ACC112 (cell line): ENCODE measurements around the gene OLIG1.

Source experiments
- H2AFZ ChIP-seq: fragments of 200-600 bp; sonication (generic); one replicate; pipeline ENCODE4 v1.6.0; 2017; ENCODE audit warnings: antibody characterized with exemption, low read length; ENCODE audit not compliant: unreplicated experiment
- H3K27ac ChIP-seq: fragments of 200-600 bp; sonication (generic); 2 replicates; pipeline ENCODE4 v1.5.1; 2014; ENCODE audit warnings: low read depth, mild to moderate bottlenecking, antibody characterized with exemption, low read length, moderate library complexity
- H3K27me3 ChIP-seq: fragments of 200-600 bp; sonication (generic); 2 replicates; pipeline ENCODE4 v1.6.1; 2014; ENCODE audit warnings: mild to moderate bottlenecking, antibody characterized with exemption, low read length, moderate library complexity, mixed read lengths; ENCODE audit not compliant: insufficient read depth
- H3K36me3 ChIP-seq: fragments of 200-600 bp; sonication (generic); 2 replicates; pipeline ENCODE4 v1.6.1; 2016; ENCODE audit warnings: mild to moderate bottlenecking, antibody characterized with exemption, low read length, moderate library complexity, mixed read lengths; ENCODE audit not compliant: insufficient read depth
- H3K4me1 ChIP-seq: fragments of 200-600 bp; sonication (generic); one replicate; pipeline ENCODE4 v1.6.1; 2016; ENCODE audit warnings: low read length, mixed read lengths; ENCODE audit not compliant: insufficient read depth, unreplicated experiment, control insufficient read depth
- H3K4me3 ChIP-seq: fragments of 200-600 bp; sonication (generic); 2 replicates; pipeline ENCODE4 v1.5.1; 2014; ENCODE audit warnings: mild to moderate bottlenecking, low read depth, low read length
- H3K79me2 ChIP-seq: fragments of 200-600 bp; sonication (generic); one replicate; pipeline ENCODE4 v1.6.0; 2016; ENCODE audit warnings: low read length; ENCODE audit not compliant: control insufficient read depth, unreplicated experiment, insufficient read depth

The OLIG1 gene

DNA sequence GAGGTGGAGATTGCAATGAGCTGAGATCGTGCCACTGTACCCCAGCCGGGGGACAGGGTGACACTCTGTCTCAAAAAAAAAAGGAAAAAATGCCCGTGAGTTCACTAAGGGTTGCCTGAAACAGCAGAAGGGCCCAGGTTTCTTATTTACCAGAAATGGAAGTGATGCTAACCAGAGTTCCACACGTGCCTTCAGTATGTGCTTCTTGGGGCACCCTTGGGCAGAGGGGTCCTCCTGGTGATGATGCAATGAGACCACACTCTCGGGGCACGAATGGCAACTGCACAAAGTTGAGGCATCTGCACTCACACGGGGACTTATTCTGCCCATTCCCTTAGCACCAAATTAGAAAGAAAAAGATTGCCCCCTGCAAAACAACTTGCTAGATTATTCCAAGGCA lies 29.2 kb downstream of the OLIG1 start:
- H3K36me3 ChIP-seq, result no peaks in the 10 kb centered on the region
- H3K4me3 ChIP-seq, result no peak overlapping the region
- H3K79me2 ChIP-seq, result no peaks in the 10 kb centered on the region
- H2AFZ ChIP-seq, result no peak overlapping the region
- no peak overlapping the region for H3K27ac ChIP-seq
- peaks cover 74% of the 10 kb centered on the region for H3K27me3 ChIP-seq
- no peaks in the 10 kb centered on the region for H3K4me1 ChIP-seq

DNA sequence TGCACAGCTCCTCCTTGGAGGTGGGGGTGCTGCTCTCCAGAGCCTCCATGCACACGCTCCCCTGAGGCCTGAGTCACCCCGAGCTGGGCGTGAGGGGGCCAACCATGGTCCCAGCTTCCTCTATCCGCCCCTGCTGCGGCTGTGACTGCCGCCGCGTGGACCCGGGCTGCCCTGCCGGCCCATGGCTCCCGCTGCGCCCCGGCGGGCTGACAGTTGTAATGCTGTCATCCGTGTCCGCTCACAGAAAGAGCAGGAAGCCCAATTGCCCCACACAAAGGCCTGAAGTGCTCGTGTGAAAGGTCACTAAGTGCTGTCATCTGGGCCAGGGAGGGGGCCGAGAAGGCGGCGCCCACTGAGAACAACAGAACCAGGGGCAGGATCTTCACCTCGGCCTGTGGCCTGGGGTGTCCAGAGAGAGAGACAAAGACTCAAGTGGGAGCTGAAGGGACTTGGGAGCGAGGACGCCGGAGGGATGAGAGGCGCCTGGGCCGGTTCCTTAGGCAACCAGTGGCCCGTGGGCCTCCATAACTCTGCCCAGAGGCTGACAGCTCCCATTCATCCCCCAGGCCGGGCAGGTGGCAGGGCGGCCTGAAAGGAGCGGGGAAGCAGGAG lies 31.5 kb downstream of the OLIG1 start:
- Histone ChIP-seq H3K79me2 (no peaks in the 10 kb centered on the region), H3K4me3 (no peak overlapping the region), H3K36me3 (no peaks in the 10 kb centered on the region), H3K4me1 (no peaks in the 10 kb centered on the region), H3K27ac (no peak overlapping the region), H3K27me3 (peaks cover 81% of the 10 kb centered on the region), H2AFZ (no peak overlapping the region)

DNA sequence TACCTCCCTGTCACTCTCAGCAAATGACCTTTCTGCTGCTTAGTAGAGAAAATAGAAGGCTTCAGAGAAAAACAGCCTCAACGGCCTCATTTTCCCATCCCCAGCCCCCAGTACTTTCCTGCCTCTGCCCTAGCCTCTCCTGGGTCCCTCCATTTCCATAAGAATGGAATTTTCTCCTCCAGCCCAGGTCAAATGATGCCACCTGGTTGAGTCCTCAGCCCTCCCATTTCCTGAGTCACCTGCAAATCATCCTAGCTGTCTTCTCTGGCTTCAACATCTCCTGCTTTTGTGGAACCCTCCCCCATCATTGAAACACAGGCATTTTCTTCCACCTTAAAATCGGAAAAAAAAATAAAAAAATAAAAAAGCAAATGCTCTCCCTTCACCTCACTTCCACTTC lies 35.1 kb downstream of the OLIG1 start:
- Histone ChIP-seq H3K4me1 (no peaks in the 10 kb centered on the region), H3K27me3 (peaks cover 93% of the 10 kb centered on the region), H2AFZ (no peak overlapping the region), H3K4me3 (no peak overlapping the region), H3K79me2 (no peaks in the 10 kb centered on the region), H3K27ac (no peak overlapping the region), H3K36me3 (no peaks in the 10 kb centered on the region)

DNA sequence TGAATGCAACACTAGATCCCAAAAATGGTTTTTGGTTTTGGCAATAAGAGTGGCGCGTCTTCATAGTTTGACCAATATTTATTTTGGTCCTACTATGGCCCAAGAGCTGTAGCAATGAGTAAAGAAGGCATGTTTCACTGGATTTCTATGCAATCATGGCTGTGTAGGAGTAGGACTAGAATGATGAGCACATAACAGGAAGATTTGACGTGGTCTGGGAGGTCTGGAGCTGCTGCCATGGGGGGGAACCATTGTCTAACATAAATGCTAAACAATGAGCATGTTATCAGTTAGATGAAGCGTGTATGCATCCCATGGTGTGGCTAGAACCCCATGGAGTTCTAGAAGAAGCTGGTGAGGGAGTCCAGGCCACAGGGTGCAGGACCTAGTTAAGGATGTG lies 38.3 kb downstream of the OLIG1 start:
- Histone ChIP-seq H3K27ac (no peak overlapping the region), H3K36me3 (no peaks in the 10 kb centered on the region), H3K79me2 (no peaks in the 10 kb centered on the region), H3K4me1 (no peaks in the 10 kb centered on the region), H2AFZ (no peak overlapping the region), H3K4me3 (no peak overlapping the region), H3K27me3 (peaks cover 97% of the 10 kb centered on the region)

DNA sequence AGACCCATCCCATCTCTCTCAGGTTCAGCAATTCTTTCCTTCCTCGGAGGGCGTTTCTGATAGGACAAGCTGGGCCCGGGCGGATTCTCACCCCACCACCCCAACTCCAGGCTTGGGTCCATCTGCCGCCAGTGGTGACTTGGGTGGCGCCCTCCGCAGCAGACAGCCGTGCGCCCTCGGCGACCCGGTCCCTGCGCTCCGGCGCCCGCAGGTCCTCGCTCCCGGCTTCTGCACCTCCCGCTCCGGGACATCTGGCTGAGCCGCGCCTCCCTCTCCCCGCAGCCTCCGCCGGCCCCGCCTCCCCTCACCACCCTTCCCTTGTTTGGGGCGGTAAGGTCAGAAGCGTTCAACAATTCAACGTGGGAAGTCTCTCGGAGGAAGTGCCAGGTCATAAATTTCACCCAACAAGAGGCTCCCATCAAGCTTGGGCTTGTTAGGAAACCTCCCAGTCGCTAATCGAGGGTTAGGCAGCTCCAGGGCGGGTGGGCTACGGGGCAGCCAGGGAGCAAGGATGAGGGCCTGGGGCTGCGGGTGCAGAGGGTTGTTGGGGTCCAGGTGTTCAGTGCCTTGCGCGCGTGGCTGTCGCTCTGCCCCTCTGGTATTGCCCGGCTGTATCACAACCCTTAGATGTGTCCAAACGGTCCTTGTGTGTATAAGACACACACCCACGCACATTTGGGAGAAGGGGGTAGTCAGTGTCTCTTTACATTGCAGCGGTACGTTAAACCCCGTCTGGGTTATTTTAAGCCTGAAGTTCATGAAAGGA lies 39.8 kb downstream of the OLIG1 start:
- Histone ChIP-seq H2AFZ (no peak overlapping the region), H3K4me3 (no peak overlapping the region), H3K27ac (no peak overlapping the region), H3K79me2 (no peaks in the 10 kb centered on the region), H3K27me3 (peaks cover 97% of the 10 kb centered on the region), H3K36me3 (no peaks in the 10 kb centered on the region), H3K4me1 (no peaks in the 10 kb centered on the region)

DNA sequence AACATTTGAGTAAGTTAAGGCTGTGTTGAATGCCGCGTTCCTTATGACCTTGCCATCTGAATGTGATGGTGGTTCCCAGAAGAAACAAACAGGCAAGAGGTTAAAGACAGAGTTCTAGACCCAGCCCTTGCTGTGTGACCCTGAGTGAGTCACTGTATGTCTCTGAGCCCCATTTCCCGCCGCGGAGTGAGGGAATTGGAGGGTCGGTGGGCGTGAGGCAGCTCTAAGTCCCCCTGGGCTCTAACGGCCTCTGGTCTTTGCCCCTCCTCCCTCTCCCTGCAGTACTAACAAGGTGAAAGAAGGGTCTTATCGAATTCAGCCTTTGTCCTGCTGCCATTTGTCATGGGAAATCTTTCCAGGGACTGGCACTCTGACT lies 40.4 kb downstream of the OLIG1 start:
- H2AFZ ChIP-seq, result no peak overlapping the region
- no peak overlapping the region for H3K27ac ChIP-seq
- no peaks in the 10 kb centered on the region for H3K4me1 ChIP-seq
- H3K79me2 ChIP-seq, result no peaks in the 10 kb centered on the region
- no peaks in the 10 kb centered on the region for H3K36me3 ChIP-seq
- no peak overlapping the region for H3K4me3 ChIP-seq
- H3K27me3 ChIP-seq, result peaks cover 97% of the 10 kb centered on the region

DNA sequence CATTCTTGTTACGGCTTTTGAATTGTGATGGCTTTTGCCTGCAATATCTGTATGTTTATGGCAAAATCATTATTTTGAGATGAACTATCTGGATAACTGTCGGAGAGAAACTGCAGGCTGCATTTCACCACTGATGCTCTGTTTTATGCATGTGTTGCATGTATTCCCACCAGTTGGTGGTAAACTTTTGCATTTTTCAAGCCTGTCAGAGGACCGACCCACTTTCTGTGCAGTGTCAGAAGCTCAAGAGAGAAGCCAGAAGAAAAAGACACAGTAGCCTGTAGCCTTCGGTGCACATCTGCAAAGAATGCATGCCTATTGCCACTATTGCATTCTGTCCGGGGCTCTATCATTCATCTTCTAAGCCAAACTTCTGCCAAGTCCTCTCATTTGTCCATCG lies 41.6 kb downstream of the OLIG1 start:
- Histone ChIP-seq H3K4me3 (no peak overlapping the region), H3K27me3 (peaks cover 97% of the 10 kb centered on the region), H3K4me1 (no peaks in the 10 kb centered on the region), H2AFZ (no peak overlapping the region), H3K27ac (no peak overlapping the region), H3K36me3 (no peaks in the 10 kb centered on the region), H3K79me2 (no peaks in the 10 kb centered on the region)

DNA sequence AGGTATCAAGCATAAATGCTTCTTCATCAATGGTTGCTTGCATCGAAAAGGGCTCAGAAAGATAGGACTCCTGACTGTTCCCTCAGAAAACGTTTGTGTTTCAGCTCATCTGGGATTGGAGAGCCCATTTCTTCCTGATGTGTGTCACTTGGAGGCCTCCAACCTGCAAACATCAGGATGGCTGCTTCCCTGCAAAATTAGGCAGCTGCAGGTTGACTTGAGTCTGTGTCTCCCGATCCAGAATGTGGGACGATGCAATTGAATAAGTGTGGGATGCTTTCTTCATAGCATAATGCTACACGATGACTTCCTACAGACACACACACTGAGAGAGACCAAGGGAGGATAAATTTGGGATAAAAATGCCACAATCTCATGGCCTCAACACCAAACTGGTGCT lies 42.2 kb downstream of the OLIG1 start:
- H3K27me3 ChIP-seq, result peaks cover 100% of the 10 kb centered on the region
- no peaks in the 10 kb centered on the region for H3K4me1 ChIP-seq
- no peaks in the 10 kb centered on the region for H3K79me2 ChIP-seq
- H3K4me3 ChIP-seq, result no peak overlapping the region
- no peak overlapping the region for H3K27ac ChIP-seq
- H2AFZ ChIP-seq, result no peak overlapping the region
- no peaks in the 10 kb centered on the region for H3K36me3 ChIP-seq

DNA sequence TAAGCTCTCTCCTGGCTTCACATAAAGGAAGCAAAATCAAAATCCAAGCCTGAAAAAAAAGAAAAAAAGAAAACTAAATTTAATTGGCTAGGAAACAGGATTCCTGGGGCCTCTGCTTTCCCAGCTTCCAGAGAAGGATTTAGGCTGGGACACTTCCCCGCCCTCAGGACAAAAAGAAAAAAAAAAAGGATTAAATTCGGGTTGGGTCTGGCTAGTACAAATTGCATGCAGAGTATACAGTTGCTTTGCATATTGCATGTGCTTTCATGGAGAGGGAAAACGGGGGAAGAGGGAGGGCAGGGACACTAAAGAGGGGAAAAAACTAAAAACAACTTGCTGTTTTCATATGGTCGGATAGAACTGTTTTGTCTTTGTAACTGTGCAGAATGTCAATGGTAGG lies 42.7 kb downstream of the OLIG1 start:
- Histone ChIP-seq H2AFZ (no peak overlapping the region), H3K27ac (no peak overlapping the region), H3K4me3 (no peak overlapping the region), H3K27me3 (peaks cover 100% of the 10 kb centered on the region), H3K4me1 (no peaks in the 10 kb centered on the region), H3K79me2 (no peaks in the 10 kb centered on the region), H3K36me3 (no peaks in the 10 kb centered on the region)

DNA sequence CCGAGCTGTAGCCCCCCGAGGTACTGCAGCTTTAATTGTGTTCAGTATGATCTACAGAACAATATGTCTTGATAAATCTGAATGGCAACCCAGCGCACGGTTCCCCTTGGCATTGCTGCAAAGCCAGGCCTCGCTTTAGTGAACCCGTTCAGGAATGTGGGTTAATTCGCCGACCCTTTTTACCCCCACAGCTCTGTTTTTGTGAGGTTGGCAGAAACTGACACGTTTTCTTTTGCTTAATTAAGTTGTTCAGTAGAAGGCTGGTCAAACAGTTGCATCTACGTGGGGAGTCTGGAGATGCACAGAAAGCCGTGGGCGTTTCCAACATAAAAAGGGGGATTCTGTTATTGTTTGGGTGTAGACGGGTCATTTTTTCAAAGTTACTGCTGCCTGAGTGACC lies 43.2 kb downstream of the OLIG1 start:
- Histone ChIP-seq H3K79me2 (no peaks in the 10 kb centered on the region), H3K4me3 (no peak overlapping the region), H3K36me3 (no peaks in the 10 kb centered on the region), H2AFZ (no peak overlapping the region), H3K27me3 (peaks cover 100% of the 10 kb centered on the region), H3K27ac (no peak overlapping the region), H3K4me1 (no peaks in the 10 kb centered on the region)

DNA sequence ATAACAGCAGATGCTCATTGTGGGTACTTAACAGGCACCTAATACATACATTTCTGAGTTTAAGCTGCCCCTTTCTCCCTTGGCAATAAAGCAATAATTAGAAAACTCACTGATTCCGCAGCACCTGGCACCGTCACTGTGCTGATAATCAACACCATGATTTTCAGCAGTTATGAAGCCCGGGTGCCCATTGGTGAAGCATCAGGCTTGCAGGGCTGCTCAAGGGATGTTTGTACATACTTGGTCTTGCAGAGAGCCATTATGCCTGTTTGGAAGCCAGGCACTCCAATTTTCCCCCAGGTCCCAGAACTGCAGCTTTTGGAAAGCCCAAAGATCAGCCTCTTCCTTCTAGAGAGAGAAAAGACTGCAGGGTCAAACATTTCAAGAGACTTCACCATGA lies 44.3 kb downstream of the OLIG1 start:
- Histone ChIP-seq H3K4me1 (no peaks in the 10 kb centered on the region), H3K36me3 (no peaks in the 10 kb centered on the region), H2AFZ (no peak overlapping the region), H3K27ac (no peak overlapping the region), H3K4me3 (no peak overlapping the region), H3K27me3 (peaks cover 100% of the 10 kb centered on the region), H3K79me2 (no peaks in the 10 kb centered on the region)
